ENCODE data around the gene AP5B1.

The AP5B1 gene

DNA sequence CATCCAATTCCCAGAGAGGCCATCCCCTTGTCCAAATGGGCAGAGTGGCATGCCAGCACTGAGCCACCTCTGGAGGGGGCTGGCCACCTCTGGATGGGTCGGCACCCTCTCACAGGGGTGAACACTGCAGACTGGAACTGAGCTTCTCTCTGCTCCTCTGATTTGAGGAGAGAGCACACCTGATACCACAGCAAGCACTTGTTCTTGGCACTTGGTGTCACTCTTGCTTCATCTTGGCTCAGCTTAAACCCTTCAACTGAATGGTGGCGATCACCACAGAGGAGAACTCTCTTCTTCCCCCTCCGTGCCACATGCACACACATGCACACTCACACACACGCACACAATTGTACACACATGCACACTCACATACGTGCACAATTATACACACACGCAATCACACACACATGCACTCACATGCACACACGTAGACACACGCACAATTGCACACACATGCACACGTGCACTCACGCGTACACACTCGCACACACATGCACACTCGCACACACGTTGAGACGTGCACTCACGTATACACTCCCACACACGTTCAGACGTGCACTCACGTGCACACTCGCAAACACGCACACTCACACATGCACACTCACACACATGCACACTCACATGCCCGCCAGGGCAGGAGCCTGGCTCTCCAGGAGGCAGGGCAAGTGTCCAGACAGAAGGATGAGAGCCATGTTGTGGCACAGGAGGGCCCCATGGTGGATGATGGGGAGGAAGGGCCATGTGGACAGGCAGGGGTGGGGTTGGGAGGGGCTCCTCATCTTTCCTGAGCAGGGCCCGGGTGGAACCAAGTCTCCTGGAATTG lies 29.5 kb upstream of the AP5B1 start:
- Histone ChIP-seq H2BK12ac (ENCODE audit: low read length in 2 of 2) (no peak overlapping the region), H2AFZ (ENCODE audit: low read depth, low read length) (no peak overlapping the region), H3K27ac (ENCODE audit: low read length, poor library complexity, severe bottlenecking) (no peak overlapping the region), H2BK5ac (ENCODE audit: low read depth, low read length, poor library complexity, severe bottlenecking) (no peak overlapping the region), H3K4me1 (ENCODE audit: control insufficient read depth, insufficient read depth, low read depth, low read length) (peaks cover 2% of the 10 kb centered on the region), H3K14ac (ENCODE audit: low read length in 2 of 2) (no peak overlapping the region), H3K18ac (ENCODE audit: low read depth in 1 of 2, low read length in 2 of 2) (no peak overlapping the region), H3K4me2 (ENCODE audit: low read length, poor library complexity, severe bottlenecking) (no peak overlapping the region), H3K36me3 (ENCODE audit: control insufficient read depth in 1 of 2, insufficient read depth in 2 of 2, low read depth in 1 of 2, low read length in 2 of 2) (peaks cover 4 to 5% of the 10 kb centered on the region in 2 experiments), H4K8ac (ENCODE audit: low read length) (no peak overlapping the region), H3K23ac (ENCODE audit: low read length in 2 of 2) (no peak overlapping the region), H4K91ac (ENCODE audit: low read length) (no peak overlapping the region), H3K79me1 (replicated peaks; ENCODE audit: low read length, poor library complexity, severe bottlenecking) (no peaks in the 10 kb centered on the region), H2AK5ac (ENCODE audit: low read length, severe bottlenecking) (no peak overlapping the region), H2BK15ac (ENCODE audit: low read depth, poor library complexity, severe bottlenecking) (no peak overlapping the region), H2BK120ac (ENCODE audit: low read depth, low read length) (no peak overlapping the region), H3K4me3 (ENCODE audit: insufficient read depth in 1 of 2, low read depth in 1 of 2, low read length in 2 of 2) (no peak overlapping the region), H3K9ac (ENCODE audit: low read length) (no peak overlapping the region), H3K4ac (ENCODE audit: low read depth in 1 of 2, low read length in 2 of 2) (no peak overlapping the region), H3K9me3 (ENCODE audit: control insufficient read depth, low read length) (no peaks in the 10 kb centered on the region), H3K27me3 (ENCODE audit: control insufficient read depth in 1 of 2, insufficient read depth in 1 of 2, low read length in 2 of 2) (peaks cover 15 to 34% of the 10 kb centered on the region in 2 experiments)
- WGBS = 89% methylated on average over 21 of the region's 23 CpGs
- no peak for DNase-seq

- Histone ChIP-seq H3K4ac (ENCODE audit: low read depth in 1 of 2, low read length in 2 of 2) (no peak overlapping the region), H3K4me2 (ENCODE audit: low read length, poor library complexity, severe bottlenecking) (no peak overlapping the region), H3K4me1 (ENCODE audit: control insufficient read depth, insufficient read depth, low read depth, low read length) (peaks cover 2% of the 10 kb centered on the region), H2AK5ac (ENCODE audit: low read length, severe bottlenecking) (no peak overlapping the region), H3K4me3 (ENCODE audit: insufficient read depth in 1 of 2, low read depth in 1 of 2, low read length in 2 of 2) (no peak overlapping the region), H3K79me1 (replicated peaks; ENCODE audit: low read length, poor library complexity, severe bottlenecking) (no peaks in the 10 kb centered on the region), H3K14ac (ENCODE audit: low read length in 2 of 2) (no peak overlapping the region), H3K9me3 (ENCODE audit: control insufficient read depth, low read length) (no peaks in the 10 kb centered on the region), H3K27ac (ENCODE audit: low read length, poor library complexity, severe bottlenecking) (no peak overlapping the region), H4K8ac (ENCODE audit: low read length) (no peak overlapping the region), H2AFZ (ENCODE audit: low read depth, low read length) (no peak overlapping the region), H4K91ac (ENCODE audit: low read length) (no peak overlapping the region), H2BK12ac (ENCODE audit: low read length in 2 of 2) (no peak overlapping the region), H3K9ac (ENCODE audit: low read length) (no peak overlapping the region), H3K36me3 (ENCODE audit: control insufficient read depth in 1 of 2, insufficient read depth in 2 of 2, low read depth in 1 of 2, low read length in 2 of 2) (no peaks in the 10 kb centered on the region), H3K23ac (ENCODE audit: low read length in 2 of 2) (no peak overlapping the region), H2BK120ac (ENCODE audit: low read depth, low read length) (no peak overlapping the region), H3K27me3 (ENCODE audit: control insufficient read depth in 1 of 2, insufficient read depth in 1 of 2, low read length in 2 of 2) (peaks cover 15 to 29% of the 10 kb centered on the region in 2 experiments), H3K18ac (ENCODE audit: low read depth in 1 of 2, low read length in 2 of 2) (no peak overlapping the region), H2BK15ac (ENCODE audit: low read depth, poor library complexity, severe bottlenecking) (no peak overlapping the region), H2BK5ac (ENCODE audit: low read depth, low read length, poor library complexity, severe bottlenecking) (no peak overlapping the region)
- 75% methylated on average over 8 of the region's 9 CpGs for WGBS
- DNase-seq = no peak
Measured at GRCh38 chr11:65809496-65809895, 28.7 kb upstream of the AP5B1 start.

GRCh38 chr11:65808744-65809341 lies 28.1 kb upstream of the AP5B1 start:
- no peak for DNase-seq
- peak overlapping the region; percentile 77 for H4K8ac ChIP-seq (ENCODE audit: low read length)
- no peaks in the 10 kb centered on the region for H3K9me3 ChIP-seq (ENCODE audit: control insufficient read depth, low read length)
- H3K36me3 ChIP-seq (ENCODE audit: control insufficient read depth in 1 of 2, insufficient read depth in 2 of 2, low read depth in 1 of 2, low read length in 2 of 2) = no peaks in the 10 kb centered on the region
- H3K9ac ChIP-seq (ENCODE audit: low read length) = no peak overlapping the region
- no peak overlapping the region for H3K14ac ChIP-seq (ENCODE audit: low read length in 2 of 2)
- peak overlapping the region; percentile 50 for H4K91ac ChIP-seq (ENCODE audit: low read length)
- H3K4me3 ChIP-seq (ENCODE audit: insufficient read depth in 1 of 2, low read depth in 1 of 2, low read length in 2 of 2) = no peak overlapping the region
- peaks cover 2% of the 10 kb centered on the region for H3K4me1 ChIP-seq (ENCODE audit: control insufficient read depth, insufficient read depth, low read depth, low read length)
- no peak overlapping the region for H3K4ac ChIP-seq (ENCODE audit: low read depth in 1 of 2, low read length in 2 of 2)
- WGBS = 86% methylated on average over 20 of the region's 20 CpGs
- H2BK120ac ChIP-seq (ENCODE audit: low read depth, low read length) = no peak overlapping the region
- no peak overlapping the region for H3K18ac ChIP-seq (ENCODE audit: low read depth in 1 of 2, low read length in 2 of 2)
- no peak overlapping the region for H2BK15ac ChIP-seq (ENCODE audit: low read depth, poor library complexity, severe bottlenecking)
- H2AK5ac ChIP-seq (ENCODE audit: low read length, severe bottlenecking) = no peak overlapping the region
- no peak overlapping the region for H2BK12ac ChIP-seq (ENCODE audit: low read length in 2 of 2)
- no peak overlapping the region for H2AFZ ChIP-seq (ENCODE audit: low read depth, low read length)
- H3K79me1 ChIP-seq (replicated peaks; ENCODE audit: low read length, poor library complexity, severe bottlenecking) = no peaks in the 10 kb centered on the region
- H3K23ac ChIP-seq (ENCODE audit: low read length in 2 of 2) = no peak overlapping the region
- H3K4me2 ChIP-seq (ENCODE audit: low read length, poor library complexity, severe bottlenecking) = no peak overlapping the region
- H3K27me3 ChIP-seq (ENCODE audit: control insufficient read depth in 1 of 2, insufficient read depth in 1 of 2, low read length in 2 of 2) = peaks cover 21 to 35% of the 10 kb centered on the region in 2 experiments
- H3K27ac ChIP-seq (ENCODE audit: low read length, poor library complexity, severe bottlenecking) = no peak overlapping the region
- no peak overlapping the region for H2BK5ac ChIP-seq (ENCODE audit: low read depth, low read length, poor library complexity, severe bottlenecking)

DNA sequence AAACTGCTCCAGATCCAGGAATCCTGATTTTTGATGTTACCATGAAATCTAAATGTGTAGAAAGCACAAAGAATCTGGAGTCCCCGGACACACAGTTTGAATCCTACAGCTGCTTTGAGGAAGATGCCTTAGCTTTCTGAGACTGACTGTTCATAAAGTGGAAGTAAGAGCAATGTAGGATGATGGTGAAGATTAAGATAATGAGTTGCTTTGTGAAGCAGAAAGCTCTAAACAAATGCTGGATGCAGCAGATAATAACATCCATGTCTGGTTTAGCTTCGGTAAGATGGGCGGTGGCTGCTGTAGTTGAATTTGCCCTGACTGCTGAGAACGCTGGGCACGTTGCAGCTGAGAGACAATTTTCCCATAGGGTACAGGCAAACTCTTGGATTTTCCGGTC lies 26.2 kb upstream of the AP5B1 start:
- Histone ChIP-seq H3K4me3 (ENCODE audit: insufficient read depth in 1 of 2, low read depth in 1 of 2, low read length in 2 of 2) (no peak overlapping the region), H3K23ac (ENCODE audit: low read length in 2 of 2) (no peak overlapping the region), H3K14ac (ENCODE audit: low read length in 2 of 2) (no peak overlapping the region), H3K79me1 (replicated peaks; ENCODE audit: low read length, poor library complexity, severe bottlenecking) (no peaks in the 10 kb centered on the region), H2BK120ac (ENCODE audit: low read depth, low read length) (no peak overlapping the region), H3K27ac (ENCODE audit: low read length, poor library complexity, severe bottlenecking) (no peak overlapping the region), H3K4me2 (ENCODE audit: low read length, poor library complexity, severe bottlenecking) (no peak overlapping the region), H2AFZ (ENCODE audit: low read depth, low read length) (no peak overlapping the region), H3K27me3 (ENCODE audit: control insufficient read depth in 1 of 2, insufficient read depth in 1 of 2, low read length in 2 of 2) (peaks cover 35 to 42% of the 10 kb centered on the region in 2 experiments), H2BK12ac (ENCODE audit: low read length in 2 of 2) (no peak overlapping the region), H3K18ac (ENCODE audit: low read depth in 1 of 2, low read length in 2 of 2) (no peak overlapping the region), H3K4ac (ENCODE audit: low read depth in 1 of 2, low read length in 2 of 2) (no peak overlapping the region), H3K9me3 (ENCODE audit: control insufficient read depth, low read length) (no peaks in the 10 kb centered on the region), H4K91ac (ENCODE audit: low read length) (no peak overlapping the region), H3K9ac (ENCODE audit: low read length) (no peak overlapping the region), H2BK5ac (ENCODE audit: low read depth, low read length, poor library complexity, severe bottlenecking) (no peak overlapping the region), H3K36me3 (ENCODE audit: control insufficient read depth in 1 of 2, insufficient read depth in 2 of 2, low read depth in 1 of 2, low read length in 2 of 2) (no peaks in the 10 kb centered on the region), H2BK15ac (ENCODE audit: low read depth, poor library complexity, severe bottlenecking) (no peak overlapping the region), H2AK5ac (ENCODE audit: low read length, severe bottlenecking) (no peak overlapping the region), H4K8ac (ENCODE audit: low read length) (no peak overlapping the region), H3K4me1 (ENCODE audit: control insufficient read depth, insufficient read depth, low read depth, low read length) (peaks cover 2% of the 10 kb centered on the region)
- 89% methylated on average over 6 of the region's 6 CpGs for WGBS
- DNase-seq = no peak

Data from mesenchymal stem cell (in vitro differentiated cells and primary cell).